ENCODE measurements around the gene R3HCC1L. TPM values are rescaled to one million over a fixed set of nuclear protein-coding genes. Genes with fewer than 3 reads are reported as not detected.
A peak's percentile ranks its signal among the peaks of the same experiment; 100 is the strongest.

The R3HCC1L gene
- total RNA-seq, 1 donor from 2014 or later, result 4.8 TPM

- ATAC-seq, result no peak
- intact Hi-C loops (cut with micrococcal nuclease), result no loop called here
- no peak for DNase-seq
Measured at GRCh38 chr10:98253499-98253898, 119.0 kb downstream of the R3HCC1L start.

GRCh38 chr10:98254234-98254974 is 119.9 kb downstream of the R3HCC1L start:
- intact Hi-C loops (cut with micrococcal nuclease), result no loop called here
- no peak for ATAC-seq
- no peak for DNase-seq

- DNase-seq, result no peak
- no peak for ATAC-seq
- intact Hi-C loops (cut with micrococcal nuclease), result no loop called here
Measured at GRCh38 chr10:98255146-98255877, 120.9 kb downstream of the R3HCC1L start.

DNA sequence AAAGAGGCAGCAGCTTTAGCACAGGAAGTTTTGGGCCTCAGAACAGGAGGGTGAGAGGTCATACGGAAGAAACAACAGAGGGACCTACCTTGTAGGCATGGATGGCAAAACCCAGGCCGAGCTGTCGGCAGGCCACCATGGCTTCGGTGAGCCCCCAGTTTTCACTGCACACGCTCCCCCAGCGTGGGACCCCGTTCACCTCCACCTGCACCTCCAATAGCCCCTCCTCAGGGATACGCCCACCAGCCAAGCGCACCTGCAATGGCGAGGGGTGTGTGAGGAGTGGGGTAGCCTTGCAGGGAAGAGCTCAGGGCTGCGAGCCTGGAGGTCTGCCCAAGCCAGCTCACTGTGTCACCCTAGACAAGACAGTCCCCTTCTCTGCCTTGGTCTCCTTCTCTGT is 122.2 kb downstream of the R3HCC1L start:
- DNase-seq (no peak), ATAC-seq (no peak)
- intact Hi-C loops (cut with micrococcal nuclease), result no loop called here

- ATAC-seq, result no peak
- no peak for DNase-seq
- intact Hi-C loops (cut with micrococcal nuclease), result no loop called here
Measured at GRCh38 chr10:98257198-98257597, 122.7 kb downstream of the R3HCC1L start.

DNA sequence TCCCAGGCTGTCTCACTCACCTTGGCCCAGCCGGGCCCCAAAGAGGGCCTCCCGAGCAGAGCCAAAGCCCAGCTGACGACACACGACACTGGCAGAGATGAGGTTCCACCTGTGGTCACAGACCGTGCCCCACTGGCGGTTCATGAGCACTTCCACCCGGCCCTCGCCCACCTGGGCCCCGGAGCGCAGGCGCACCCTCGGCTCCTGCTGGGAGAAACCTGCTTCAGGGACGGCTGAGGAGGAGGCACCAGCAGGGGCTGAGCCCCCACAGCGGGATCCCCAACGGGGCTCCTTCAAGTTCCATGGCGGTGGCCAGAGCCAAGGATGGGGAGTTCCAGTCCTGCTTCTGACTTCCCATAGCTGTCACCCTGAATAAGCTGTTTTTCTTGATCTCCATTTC is 123.5 kb downstream of the R3HCC1L start:
- DNase-seq (no peak), ATAC-seq (no peak)
- intact Hi-C loops (cut with micrococcal nuclease), result no loop called here

DNA sequence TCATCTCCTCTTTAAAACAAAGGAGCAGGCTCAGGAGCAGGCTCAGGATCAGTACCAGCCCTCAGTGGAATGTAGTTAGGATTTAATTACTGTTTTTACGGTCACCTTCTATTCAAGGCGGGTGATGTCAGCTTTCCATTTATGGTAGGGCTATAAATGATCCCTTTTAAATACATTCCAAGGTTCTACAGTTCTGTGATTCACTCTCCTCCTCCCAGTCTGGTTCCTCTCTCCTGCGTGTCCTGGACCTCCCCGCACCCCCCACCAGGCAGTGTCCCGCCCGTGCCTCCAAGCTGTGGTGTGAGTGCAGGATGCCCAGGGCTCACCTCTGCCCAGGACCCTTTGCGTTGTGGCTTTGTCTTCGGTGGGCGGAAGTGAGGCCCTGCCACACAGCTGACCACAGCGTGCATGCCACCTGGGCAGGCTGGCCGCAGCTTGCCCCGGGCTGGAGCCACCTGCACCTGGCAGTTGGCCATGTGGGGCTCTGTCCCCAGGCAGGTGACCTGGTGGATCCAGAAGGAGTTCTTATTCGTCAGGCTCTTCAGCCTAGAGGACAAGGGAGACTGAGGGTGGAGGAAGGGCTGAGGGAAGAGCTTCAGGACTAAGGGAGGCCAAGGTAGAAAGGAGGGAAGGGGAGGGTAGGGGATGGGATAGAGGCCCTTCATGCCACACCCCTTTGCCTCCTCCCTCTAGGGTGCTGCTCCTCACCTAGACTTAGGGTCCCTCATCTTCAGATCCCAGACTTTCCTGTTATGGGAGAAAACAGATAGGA is 124.4 kb downstream of the R3HCC1L start:
- intact Hi-C loops (cut with micrococcal nuclease), result no loop called here
- DNase-seq (no peak), ATAC-seq (no peak)

- ATAC-seq, result no peak
- no peak for DNase-seq
- intact Hi-C loops (cut with micrococcal nuclease), result loop anchor here (10.0 kb wide), 1 partner anchor 55 kb away; no protein-coding TSS in a partner anchor
Measured at GRCh38 chr10:98259606-98260315, 125.3 kb downstream of the R3HCC1L start.

DNA sequence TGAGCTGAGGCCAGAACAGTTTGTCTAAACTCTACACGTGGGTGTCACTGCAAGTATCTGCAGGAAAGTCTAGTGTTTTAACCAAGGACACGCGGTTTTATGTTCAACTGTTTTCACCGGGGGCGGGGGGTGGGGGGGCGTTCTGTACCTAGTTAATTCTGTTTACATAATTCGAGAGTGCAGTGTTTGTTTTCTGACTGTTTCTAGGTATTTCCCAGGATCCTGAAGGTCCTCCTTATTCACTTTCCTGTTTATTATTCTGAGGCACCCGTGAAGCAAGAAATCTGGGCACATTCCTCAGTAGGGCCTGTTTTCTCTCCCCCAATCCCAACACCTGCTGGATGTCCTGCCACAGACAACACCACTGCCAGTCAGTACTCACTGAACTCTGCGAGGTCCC is 125.9 kb downstream of the R3HCC1L start:
- intact Hi-C loops (cut with micrococcal nuclease), result loop anchor here (10.0 kb wide), 1 partner anchor 54 kb away; no protein-coding TSS in a partner anchor
- ATAC-seq (no peak), DNase-seq (no peak)

- DNase-seq (no peak), ATAC-seq (no peak)
- intact Hi-C loops (cut with micrococcal nuclease), result loop anchor here (10.0 kb wide), 1 partner anchor 54 kb away; no protein-coding TSS in a partner anchor
Measured at GRCh38 chr10:98260752-98261151, 126.3 kb downstream of the R3HCC1L start.

GRCh38 chr10:98261436-98262277 is 127.2 kb downstream of the R3HCC1L start:
- intact Hi-C loops (cut with micrococcal nuclease), result loop anchor here (10.0 kb wide), 1 partner anchor 53 kb away; no protein-coding TSS in a partner anchor
- DNase-seq (no peak), ATAC-seq (no peak)

DNA sequence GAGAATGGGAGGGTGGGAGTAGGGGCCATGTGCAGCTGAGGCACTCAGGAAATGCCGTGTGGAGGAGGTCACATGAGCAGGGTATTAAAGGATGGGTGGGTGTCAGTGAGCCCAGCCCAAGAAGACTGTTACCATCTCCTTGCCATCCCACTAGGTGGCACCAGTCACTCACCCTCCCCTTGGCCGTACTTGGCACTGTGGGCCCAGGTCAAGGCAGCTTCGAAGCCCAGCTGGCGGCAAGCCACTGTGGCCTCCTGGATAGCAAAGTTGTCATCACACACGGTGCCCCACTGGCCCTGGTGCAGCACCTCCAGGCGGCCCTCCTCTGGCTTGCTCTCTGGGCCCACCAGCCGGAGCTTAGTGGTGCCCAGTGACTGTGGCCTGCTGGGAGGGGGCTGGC is 128.1 kb downstream of the R3HCC1L start:
- intact Hi-C loops (cut with micrococcal nuclease), result loop anchor here (10.0 kb wide), 1 partner anchor 52 kb away; no protein-coding TSS in a partner anchor
- DNase-seq, result peak; percentile 83
- ATAC-seq, result peak; percentile 87

DNA sequence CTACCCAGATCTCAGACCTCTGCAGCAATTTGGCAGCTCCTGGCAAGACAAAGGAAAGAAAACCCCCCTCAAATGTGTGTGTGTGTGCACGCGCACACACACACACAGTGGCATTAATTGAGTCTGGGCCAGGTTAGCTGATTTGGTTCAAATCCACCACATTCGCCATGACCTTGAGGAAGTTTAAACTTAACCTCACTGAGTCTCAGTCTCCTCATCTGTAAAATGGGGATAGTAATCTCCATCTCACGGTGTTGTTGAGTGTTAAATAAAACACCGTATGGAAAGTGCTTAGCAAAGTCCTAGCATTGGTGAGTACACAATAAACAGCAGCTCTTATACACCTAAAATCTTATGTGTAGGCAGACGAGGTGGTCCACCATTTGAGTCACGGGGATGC is 128.6 kb downstream of the R3HCC1L start:
- DNase-seq (no peak), ATAC-seq (no peak)
- intact Hi-C loops (cut with micrococcal nuclease), result loop anchor here (10.0 kb wide), 1 partner anchor 52 kb away; no protein-coding TSS in a partner anchor

- intact Hi-C loops (cut with micrococcal nuclease), result loop anchor here (10.0 kb wide), 1 partner anchor 50 kb away; no protein-coding TSS in a partner anchor
- DNase-seq (no peak), ATAC-seq (no peak)
Measured at GRCh38 chr10:98264378-98265065, 130.1 kb downstream of the R3HCC1L start.

DNA sequence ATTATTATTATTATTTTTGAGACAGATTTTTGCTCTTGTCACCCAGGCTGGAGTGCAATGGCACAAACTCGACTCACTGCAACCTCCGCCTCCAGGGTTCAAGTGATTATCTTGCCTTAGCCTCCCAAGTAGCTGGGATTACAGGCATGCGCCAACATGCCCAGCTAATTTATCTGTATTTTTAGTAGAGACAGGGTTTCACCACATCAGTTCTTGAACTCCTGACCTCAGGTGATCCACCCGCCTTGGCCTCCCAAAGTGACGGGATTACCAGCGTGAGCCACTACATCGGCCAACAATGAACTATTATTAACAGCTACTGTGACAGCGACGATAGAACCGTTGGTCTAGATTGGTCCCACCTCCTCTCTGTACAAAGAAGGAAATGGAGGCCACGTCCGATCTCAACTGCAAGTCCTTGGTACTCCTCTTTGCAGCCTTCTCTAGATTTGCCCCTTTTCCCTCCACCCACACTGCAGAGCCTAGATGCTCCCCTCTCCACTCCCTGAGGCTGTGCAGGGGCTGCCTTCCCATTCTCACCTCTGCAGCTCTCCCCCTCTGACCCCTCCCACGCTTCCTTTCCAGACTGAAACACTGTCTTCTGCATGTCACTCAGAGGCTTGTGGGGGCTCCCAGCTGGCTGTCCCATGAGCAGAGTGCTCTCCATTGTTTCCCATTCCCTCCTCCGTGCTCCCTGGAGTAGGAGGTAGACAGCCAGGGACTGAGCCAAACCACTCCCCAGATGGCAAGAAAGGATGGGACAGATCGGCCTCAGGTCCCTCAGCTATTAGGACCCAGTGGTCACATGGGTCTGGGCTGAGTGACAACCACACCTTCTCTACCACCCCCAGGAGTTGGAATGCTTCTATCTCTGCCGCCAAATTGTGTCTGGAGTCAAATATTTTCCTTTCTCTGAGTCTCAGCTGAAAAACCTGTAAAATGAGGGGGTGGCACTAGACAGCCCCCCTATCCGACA is 131.2 kb downstream of the R3HCC1L start:
- DNase-seq, result no peak
- no peak for ATAC-seq
- intact Hi-C loops (cut with micrococcal nuclease), result loop anchor here (10.0 kb wide), 1 partner anchor 49 kb away; no protein-coding TSS in a partner anchor

DNA sequence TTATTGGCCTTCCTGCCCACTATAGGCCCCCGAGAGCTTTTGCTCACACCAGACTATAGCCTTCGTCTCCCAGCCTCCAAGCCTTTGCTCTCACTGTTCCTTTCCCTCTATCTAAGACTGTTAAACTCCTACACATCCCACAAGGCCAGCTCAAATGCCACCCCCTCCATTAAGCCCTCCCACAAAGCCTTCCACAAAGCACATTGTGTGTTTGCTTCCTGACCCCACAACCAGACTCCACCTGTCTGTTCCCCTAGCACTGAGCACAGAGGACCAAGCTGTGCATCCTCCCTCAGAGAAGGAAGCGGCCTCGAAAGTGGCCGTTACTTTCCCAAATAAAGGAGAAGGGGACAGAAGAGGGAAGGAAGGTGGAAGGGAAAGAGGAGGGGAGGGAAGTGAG is 132.2 kb downstream of the R3HCC1L start:
- ATAC-seq, result no peak
- intact Hi-C loops (cut with micrococcal nuclease), result loop anchor here (10.0 kb wide), 1 partner anchor 48 kb away; no protein-coding TSS in a partner anchor

More for the DNA sequence above, 132.2 kb downstream of the R3HCC1L start:
- no peak for DNase-seq

Measured in left ventricle myocardium superior (tissue), 1 donor.